Lower lobe of right lung (tissue), 2 donors: ENCODE measurements around the gene COTL1. TPM values are rescaled to one million over a fixed set of nuclear protein-coding genes. Genes with fewer than 3 reads are reported as not detected.

ENCODE experiments used
- ATAC-seq, 2 donors: fragments of 200-7000 bp; cut with Tn5 transposase; one replicate each; pipeline ENCODE4 v1.9.1; 2020 to 2022; ENCODE audit warnings: mild to moderate bottlenecking in 2 of 2, moderate library complexity in 2 of 2
- DNase-seq: peaks from one replicate; pipeline ENCODE4 v3.0.0-alpha.2; 2020
- H3K27ac ChIP-seq: fragments of 200-600 bp; one replicate; pipeline ENCODE4 v1.8.0; 2022
- H3K27me3 ChIP-seq: fragments of 200-600 bp; one replicate; pipeline ENCODE4 v1.8.0; 2022; ENCODE audit warnings: low read depth
- H3K36me3 ChIP-seq: fragments of 200-600 bp; one replicate; pipeline ENCODE4 v1.8.0; 2022; ENCODE audit warnings: mild to moderate bottlenecking
- H3K4me1 ChIP-seq: fragments of 200-600 bp; one replicate; pipeline ENCODE4 v1.8.0; 2022
- H3K4me3 ChIP-seq: fragments of 200-600 bp; one replicate; pipeline ENCODE4 v1.8.0; 2022; ENCODE audit warnings: mild to moderate bottlenecking
- H3K9me3 ChIP-seq: fragments of 200-600 bp; one replicate; pipeline ENCODE4 v1.8.0; 2022
- intact Hi-C: fragments of 100-400 bp; cut with DNase I; formaldehyde crosslinking; loops from one replicate; pipeline ENCODE4 v1.11.0; 2022
- total RNA-seq: library from RNA; stranded (reverse); fragmentation: NEBNext Ultra II Directional; extraction: Animal tissue kit (Norgen Biotek cat#: 25700); gene quantifications from one replicate; pipeline ENCODE4 v1.2.1, GENCODE V29; 2021
- TF ChIP-seq, protein P1 (sequence below): fragments of 200-600 bp; IDR thresholded peaks from one replicate; pipeline ENCODE4 v1.8.0; 2022; ENCODE audit warnings: antibody characterized with exemption, mild to moderate bottlenecking
- donor health status: DM: no; HTN: yes; CAD: no; lungs with severe emphysema.

The COTL1 gene
- total RNA-seq, 1 donor from 2014 or later = 221 TPM

- ATAC-seq (no peak), DNase-seq (no peak)
- Histone ChIP-seq H3K36me3 (no peaks in the 10 kb centered on the region), H3K27ac (no peak overlapping the region), H3K4me3 (no peak overlapping the region), H3K9me3 (no peaks in the 10 kb centered on the region), H3K4me1 (peaks cover 58% of the 10 kb centered on the region), H3K27me3 (no peaks in the 10 kb centered on the region)
- TF ChIP-seq, protein P1, sequence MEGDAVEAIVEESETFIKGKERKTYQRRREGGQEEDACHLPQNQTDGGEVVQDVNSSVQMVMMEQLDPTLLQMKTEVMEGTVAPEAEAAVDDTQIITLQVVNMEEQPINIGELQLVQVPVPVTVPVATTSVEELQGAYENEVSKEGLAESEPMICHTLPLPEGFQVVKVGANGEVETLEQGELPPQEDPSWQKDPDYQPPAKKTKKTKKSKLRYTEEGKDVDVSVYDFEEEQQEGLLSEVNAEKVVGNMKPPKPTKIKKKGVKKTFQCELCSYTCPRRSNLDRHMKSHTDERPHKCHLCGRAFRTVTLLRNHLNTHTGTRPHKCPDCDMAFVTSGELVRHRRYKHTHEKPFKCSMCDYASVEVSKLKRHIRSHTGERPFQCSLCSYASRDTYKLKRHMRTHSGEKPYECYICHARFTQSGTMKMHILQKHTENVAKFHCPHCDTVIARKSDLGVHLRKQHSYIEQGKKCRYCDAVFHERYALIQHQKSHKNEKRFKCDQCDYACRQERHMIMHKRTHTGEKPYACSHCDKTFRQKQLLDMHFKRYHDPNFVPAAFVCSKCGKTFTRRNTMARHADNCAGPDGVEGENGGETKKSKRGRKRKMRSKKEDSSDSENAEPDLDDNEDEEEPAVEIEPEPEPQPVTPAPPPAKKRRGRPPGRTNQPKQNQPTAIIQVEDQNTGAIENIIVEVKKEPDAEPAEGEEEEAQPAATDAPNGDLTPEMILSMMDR = no peak
- intact Hi-C loops = no loop called here
These were observed 4.3 kb downstream of the COTL1 start for GRCh38 chr16:84613408-84614072.

- Histone ChIP-seq H3K36me3 (no peaks in the 10 kb centered on the region), H3K9me3 (no peaks in the 10 kb centered on the region), H3K27ac (no peak overlapping the region), H3K4me1 (peaks cover 65% of the 10 kb centered on the region), H3K27me3 (no peaks in the 10 kb centered on the region), H3K4me3 (no peak overlapping the region)
- intact Hi-C loops = no loop called here
- DNase-seq = no peak
- ATAC-seq = no peak
- TF ChIP-seq, protein P1 = no peak
These were observed 5.2 kb downstream of the COTL1 start for GRCh38 chr16:84612686-84613085.

DNA sequence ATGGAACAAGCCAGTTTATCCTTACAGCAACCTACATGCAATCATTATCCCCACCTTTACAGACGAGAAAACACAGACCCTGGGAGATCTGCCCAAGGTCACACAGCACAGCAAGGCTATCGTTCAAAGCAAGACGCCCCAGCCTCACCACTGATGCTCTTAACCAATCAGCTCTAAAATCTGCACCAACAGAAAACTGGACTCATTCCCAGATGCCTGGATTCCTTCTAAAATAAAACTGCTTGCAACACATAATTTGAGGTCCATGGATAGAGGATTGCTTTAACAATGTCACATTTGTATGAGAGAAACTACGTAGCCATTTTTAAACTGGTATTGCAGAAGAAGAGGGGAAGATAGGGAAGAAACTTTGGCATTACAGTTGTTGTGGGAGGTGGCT, 6.8 kb downstream of the COTL1 start:
- H3K27me3 ChIP-seq = no peaks in the 10 kb centered on the region
- intact Hi-C loops = no loop called here
- no peak overlapping the region for H3K4me3 ChIP-seq
- H3K27ac ChIP-seq = no peak overlapping the region
- ATAC-seq = no peak
- H3K36me3 ChIP-seq = no peaks in the 10 kb centered on the region
- TF ChIP-seq, protein P1 = no peak
- H3K9me3 ChIP-seq = no peaks in the 10 kb centered on the region
- peaks cover 68% of the 10 kb centered on the region for H3K4me1 ChIP-seq
- DNase-seq = no peak

GRCh38 chr16:84610376-84610775, 7.5 kb downstream of the COTL1 start:
- ATAC-seq = no peak
- H3K36me3 ChIP-seq = no peaks in the 10 kb centered on the region
- intact Hi-C loops = no loop called here
- no peak for DNase-seq
- H3K4me3 ChIP-seq = no peak overlapping the region
- peaks cover 2% of the 10 kb centered on the region for H3K9me3 ChIP-seq
- peaks cover 70% of the 10 kb centered on the region for H3K4me1 ChIP-seq
- H3K27me3 ChIP-seq = no peaks in the 10 kb centered on the region
- H3K27ac ChIP-seq = no peak overlapping the region
- TF ChIP-seq, protein P1 = no peak

DNA sequence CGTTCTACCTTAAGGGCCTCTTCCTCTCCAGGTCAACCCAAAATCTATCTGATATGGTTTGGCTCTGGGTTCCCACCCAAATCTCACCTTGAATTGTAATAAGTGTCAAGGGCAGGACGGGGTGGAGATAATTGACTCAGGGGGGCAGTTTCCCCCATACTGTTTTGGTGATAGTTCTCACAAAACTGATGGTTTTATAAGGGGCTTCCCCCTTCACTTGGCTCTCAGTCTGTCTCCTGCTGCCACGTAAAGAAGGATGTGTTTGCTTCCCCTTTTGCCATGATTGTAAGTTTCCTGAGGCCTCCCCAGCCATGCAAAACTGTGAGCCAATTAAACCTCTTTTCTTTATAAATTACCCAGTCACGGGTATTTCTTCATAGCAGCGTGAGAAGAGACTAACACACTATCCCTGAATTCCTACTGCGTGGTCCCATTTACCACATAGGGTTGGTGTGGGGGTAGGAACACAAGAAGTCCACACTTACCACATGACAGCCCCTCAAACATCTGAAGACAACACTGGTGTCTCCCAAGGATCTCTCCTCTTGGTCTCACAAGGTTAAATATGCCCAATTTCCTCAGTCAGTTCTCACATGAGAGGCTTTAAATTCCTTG, 8.2 kb downstream of the COTL1 start:
- Histone ChIP-seq H3K36me3 (no peaks in the 10 kb centered on the region), H3K27ac (no peak overlapping the region), H3K27me3 (no peaks in the 10 kb centered on the region), H3K9me3 (peaks cover 3% of the 10 kb centered on the region), H3K4me1 (peaks cover 68% of the 10 kb centered on the region), H3K4me3 (no peak overlapping the region)
- TF ChIP-seq, protein P1 = no peak
- no peak for DNase-seq
- no peak for ATAC-seq
- intact Hi-C loops = no loop called here
